GM06990 (cell line): ENCODE data around the gene ZHX3.

Source experiments
- DNase-seq: peaks from one replicate; pipeline ENCODE4 v3.0.0-alpha.2; 2011; ENCODE audit not compliant: insufficient read length; ENCODE audit errors: extremely low read depth
- H3K27me3 ChIP-seq: replicated peaks from 2 replicates; pipeline ENCODE4 v1.6.0; 2011; ENCODE audit warnings: low read length; ENCODE audit not compliant: control insufficient read depth, insufficient read depth
- H3K36me3 ChIP-seq: 2 replicates; pipeline ENCODE4 v1.5.1; 2011; ENCODE audit warnings: low read length; ENCODE audit not compliant: control insufficient read depth, insufficient read depth
- H3K4me3 ChIP-seq: replicated peaks from 2 replicates; pipeline ENCODE4 v1.5.1; 2011; ENCODE audit warnings: low read depth, mild to moderate bottlenecking, control low read depth, low read length
- CTCF ChIP-seq: IDR thresholded peaks from 2 replicates; pipeline ENCODE4 v1.5.1; 2011; ENCODE audit warnings: low read length, control low read depth, mild to moderate bottlenecking, inconsistent platforms; ENCODE audit not compliant: insufficient read depth, poor library complexity, severe bottlenecking

ZHX3 gene

GRCh38 chr20:41232973-41233926 lies 84.3 kb downstream of the ZHX3 start:
- no peaks in the 10 kb centered on the region for H3K36me3 ChIP-seq
- H3K27me3 ChIP-seq, result no peaks in the 10 kb centered on the region
- DNase-seq, result no peak
- TF ChIP-seq CTCF, result no peak
- no peak overlapping the region for H3K4me3 ChIP-seq

- no peak for TF ChIP-seq CTCF
- Histone ChIP-seq H3K36me3 (no peaks in the 10 kb centered on the region), H3K27me3 (no peaks in the 10 kb centered on the region), H3K4me3 (no peak overlapping the region)
- no peak for DNase-seq
These were observed 86.4 kb downstream of the ZHX3 start for GRCh38 chr20:41231136-41231535.

- no peaks in the 10 kb centered on the region for H3K36me3 ChIP-seq
- no peaks in the 10 kb centered on the region for H3K27me3 ChIP-seq
- TF ChIP-seq CTCF, result no peak
- DNase-seq, result no peak
- H3K4me3 ChIP-seq, result no peak overlapping the region
These were observed 87.4 kb downstream of the ZHX3 start for GRCh38 chr20:41230136-41230535.

GRCh38 chr20:41229259-41229658 lies 88.3 kb downstream of the ZHX3 start:
- Histone ChIP-seq H3K36me3 (no peaks in the 10 kb centered on the region), H3K4me3 (no peak overlapping the region), H3K27me3 (no peaks in the 10 kb centered on the region)
- no peak for DNase-seq
- TF ChIP-seq CTCF, result no peak

- DNase-seq, result no peak
- Histone ChIP-seq H3K4me3 (no peak overlapping the region), H3K27me3 (no peaks in the 10 kb centered on the region), H3K36me3 (no peaks in the 10 kb centered on the region)
- TF ChIP-seq CTCF, result no peak
These were observed 88.7 kb downstream of the ZHX3 start for GRCh38 chr20:41228858-41229257.
